MM.1S (cell line): Measurements from ENCODE around the gene TUBB8.

ENCODE experiments used
- CTCF ChIP-seq: fragments of 300-600 bp; sonication (generic); IDR thresholded peaks from 2 replicates; pipeline ENCODE4 v1.5.1; 2016; ENCODE audit warnings: antibody characterized with exemption, low read length, mixed read lengths
- EZH2 ChIP-seq: fragments of 300-600 bp; sonication (generic); optimal IDR thresholded peaks from 2 replicates; pipeline ENCODE3; 2017; ENCODE audit warnings: low read depth, mild to moderate bottlenecking, antibody characterized with exemption, low read length, mixed read lengths

- TF ChIP-seq CTCF (no peak), EZH2 (no peak)
These were observed 35.9 kb upstream of the TUBB8 start for GRCh38 chr10:85044-85443.
